ENCODE data around the gene MAK. TPM values are rescaled to one million over a fixed set of nuclear protein-coding genes. Genes with fewer than 3 reads are reported as not detected.

The MAK gene
- total and polyA plus RNA-seq, 2 experiments from 2014 or later: 0.35 to 1.6 TPM

GRCh38 chr6:10877871-10878270, 39.5 kb upstream of the MAK start:
- Histone ChIP-seq H3K27ac (ENCODE audit: low read depth) (no peak overlapping the region), H3K9me2 (ENCODE audit: insufficient read depth) (no peaks in the 10 kb centered on the region), H3K4me1 (ENCODE audit: insufficient read depth) (0 out of 2 replicates have a peak, but pooled peaks cover 6% of the 10 kb centered on the region), H3K27me3 (ENCODE audit: insufficient read depth) (peaks cover 44% of the 10 kb centered on the region), H4K20me1 (replicated peaks; ENCODE audit: insufficient read depth) (no peaks in the 10 kb centered on the region), H3K4me3 (no peak overlapping the region), H3K79me2 (replicated peaks; ENCODE audit: insufficient read depth) (no peaks in the 10 kb centered on the region), H3K4me2 (no peak overlapping the region), H3K36me3 (ENCODE audit: insufficient read depth) (no peaks in the 10 kb centered on the region), H2AFZ (no peak overlapping the region), H3F3A (replicated peaks; ENCODE audit: low read depth) (0 out of 2 replicates have a peak, but pooled peaks cover 2% of the 10 kb centered on the region)
- H3K4me3 Mint-ChIP-seq: no peak overlapping the region
- ATAC-seq (no peak), DNase-seq (ENCODE audit: low spot score) (no peak)
- peaks cover 4% of the 10 kb centered on the region; the same call in 2 of the 3 replicates for H3K4me1 Mint-ChIP-seq
- TF ChIP-seq STAT1 (IDR thresholded peaks at IDR 0.05; ENCODE audit: unreplicated experiment) (no peak), POLR2AphosphoS5 (IDR thresholded peaks at IDR 0.05; ENCODE audit: low read depth) (no peak), ETS1 (IDR thresholded peaks at IDR 0.05) (no peak), EZH2 (IDR thresholded peaks at IDR 0.05; ENCODE audit: low read depth, unreplicated experiment) (no peak), ZNF114 (CRISPR knock-in tag; IDR thresholded peaks at IDR 0.05) (no peak), ZNF331 (CRISPR knock-in tag; IDR thresholded peaks at IDR 0.05; ENCODE audit: low read depth) (no peak), NANOG (IDR thresholded peaks at IDR 0.05; ENCODE audit: borderline replicate concordance) (no peak), REST (IDR thresholded peaks at IDR 0.05; ENCODE audit: unreplicated experiment) (no peak), ZNF462 (CRISPR knock-in tag; IDR thresholded peaks at IDR 0.05) (no peak), EZH2phosphoT487 (IDR thresholded peaks at IDR 0.05; ENCODE audit: unreplicated experiment) (no peak), CREB1 (CRISPR knock-in tag; IDR thresholded peaks at IDR 0.05; ENCODE audit: low read depth) (no peak), JUNB (IDR thresholded peaks at IDR 0.05; ENCODE audit: unreplicated experiment) (no peak), CTCF (conservative IDR thresholded peaks at IDR 0.05; ENCODE audit: low read depth in 2 of 2) (no peak)
- H3K36me3 Mint-ChIP-seq (ENCODE audit: low read depth): no peaks in the 10 kb centered on the region
- peaks cover 43% of the 10 kb centered on the region for H3K27me3 Mint-ChIP-seq (ENCODE audit: insufficient read depth, low read depth, poor library complexity)
- no peaks in the 10 kb centered on the region for H3K9me3 Mint-ChIP-seq
- no peak overlapping the region for H3K27ac Mint-ChIP-seq
